ENCODE measurements around the gene RELN. TPM values are rescaled to one million over a fixed set of nuclear protein-coding genes. Genes with fewer than 3 reads are reported as not detected.

RELN gene
- total and polyA plus RNA-seq, 10 of the 15 experiments (the other 5 are each of a cell fraction or from before 2014, with no cell fraction given), result 0.11 to 0.21 TPM; not detected in 8

GRCh38 chr7:103866919-103867318 is 122.5 kb downstream of the RELN start:
- ATAC-seq (no peak), FAIRE-seq (no peak), DNase-seq (ENCODE audit: low read depth, low spot score) (no peak)
- CTCF ChIA-PET, result no interaction called here
- H3K36me3 ChIP-seq (ENCODE audit: control insufficient read depth in 2 of 2, insufficient read depth in 2 of 2, low read length in 1 of 2), result no peaks in the 10 kb centered on the region
- H3K4me3 ChIP-seq, result no peak overlapping the region
- no peak overlapping the region for H3K27ac ChIP-seq (ENCODE audit: control insufficient read depth, insufficient read depth)
- in situ Hi-C loops (cut with MboI) (no loop called here), intact Hi-C loops (cut with micrococcal nuclease; ENCODE audit: unreplicated experiment) (no loop called here)
- H3K27me3 ChIP-seq (replicated peaks in 1 of 2; ENCODE audit: control insufficient read depth in 2 of 2, insufficient read depth in 2 of 2, low read length in 1 of 2), result no peaks in the 10 kb centered on the region
- 28% methylated on average over 4 of the region's 4 CpGs for WGBS (ENCODE audit: insufficient coverage, insufficient replicate concordance, low lambda C conversion rate, missing lambda C conversion rate)
- BruUV-seq (replicated peaks), result no TSS peak
- no peak overlapping the region for H2AFZ ChIP-seq (ENCODE audit: control insufficient read depth, low read depth, low read length)
- H3K4me1 ChIP-seq (ENCODE audit: control insufficient read depth, insufficient read depth, low read length), result no peaks in the 10 kb centered on the region
- no peaks in the 10 kb centered on the region for H4K20me1 ChIP-seq (ENCODE audit: control insufficient read depth, insufficient read depth)
- RAD21 ChIA-PET (ENCODE audit: unreplicated experiment), result no interaction called here
- H3K79me2 ChIP-seq (ENCODE audit: control insufficient read depth, insufficient read depth, low read length), result no peaks in the 10 kb centered on the region
- no peak overlapping the region for H3K9ac ChIP-seq (ENCODE audit: control insufficient read depth, insufficient read depth, low read length)
- H3K4me2 ChIP-seq (ENCODE audit: control insufficient read depth, insufficient read depth), result no peak overlapping the region
- H3K9me3 ChIP-seq (replicated peaks; ENCODE audit: control insufficient read depth, insufficient read depth, low read length), result no peaks in the 10 kb centered on the region
- SMC1A ChIA-PET (ENCODE audit: uncharacterized antibody, unreplicated experiment), result no interaction called here
- POLR2A ChIA-PET, result no interaction called here
- no peak for TF ChIP-seq ZZZ3 (IDR thresholded peaks at IDR 0.05; ENCODE audit: control insufficient read depth, insufficient read length, low read depth)
- no peak for TF ChIP-seq IRF5 (IDR thresholded peaks at IDR 0.05; ENCODE audit: borderline replicate concordance)
- no peak for TF ChIP-seq ZNF24 (IDR thresholded peaks at IDR 0.05)
- TF ChIP-seq FOXK2 (IDR thresholded peaks at IDR 0.05), result no peak
- TF ChIP-seq NBN (IDR thresholded peaks at IDR 0.05), result no peak
- no peak for TF ChIP-seq ZBTB40 (IDR thresholded peaks at IDR 0.05; ENCODE audit: borderline replicate concordance)
- no peak for TF ChIP-seq E4F1 (IDR thresholded peaks at IDR 0.05; ENCODE audit: borderline replicate concordance, partially characterized antibody)
- TF ChIP-seq NFIC (IDR thresholded peaks at IDR 0.05; ENCODE audit: low read depth, low read length), result no peak
- no peak for TF ChIP-seq PAX8 (IDR thresholded peaks at IDR 0.05)
- TF ChIP-seq RAD51 (IDR thresholded peaks at IDR 0.05), result no peak
- no peak for TF ChIP-seq SUPT20H (IDR thresholded peaks at IDR 0.05; ENCODE audit: borderline replicate concordance, control insufficient read depth, low read depth, low read length)
- no peak for TF ChIP-seq USF1 (IDR thresholded peaks at IDR 0.05; ENCODE audit: borderline replicate concordance, extremely low read length, insufficient read depth, low read depth, low read length)

Measured in GM12878 (cell line).